DMS153 treated with DMSO at 0.1 percent for 48 hours (cell line): ENCODE measurements around the gene PBX1.
A peak's percentile ranks its signal among the peaks of the same experiment; 100 is the strongest.

ENCODE experiments used
- DNase-seq: peaks from one replicate; lab custom pipeline; 2025; ENCODE audit not compliant: unreplicated experiment; lab: John Stamatoyannopoulos, UW

Gene PBX1

GRCh38 chr1:164771619-164772361 is 212.8 kb downstream of the PBX1 start:
- peak; percentile 88 for DNase-seq

- DNase-seq, result peak; percentile 71
Observed at GRCh38 chr1:164772635-164773034, 213.7 kb downstream of the PBX1 start.

- DNase-seq, result no peak
Observed at GRCh38 chr1:164773102-164773501, 214.1 kb downstream of the PBX1 start.

- no peak for DNase-seq
Observed at GRCh38 chr1:164774413-164774812, 215.4 kb downstream of the PBX1 start.

GRCh38 chr1:164774819-164775654 is 216.1 kb downstream of the PBX1 start:
- peak; percentile 57 for DNase-seq

GRCh38 chr1:164777518-164777917 is 218.5 kb downstream of the PBX1 start:
- DNase-seq, result no peak

GRCh38 chr1:164779376-164779775 is 220.4 kb downstream of the PBX1 start:
- no peak for DNase-seq

GRCh38 chr1:164780111-164780812 is 221.3 kb downstream of the PBX1 start:
- no peak for DNase-seq

- DNase-seq, result no peak
Observed at GRCh38 chr1:164780863-164781262, 221.9 kb downstream of the PBX1 start.

- no peak for DNase-seq
Observed at GRCh38 chr1:164781972-164782371, 223.0 kb downstream of the PBX1 start.

GRCh38 chr1:164783778-164784555 is 225.0 kb downstream of the PBX1 start:
- DNase-seq, result no peak

GRCh38 chr1:164784960-164785359 is 226.0 kb downstream of the PBX1 start:
- no peak for DNase-seq

GRCh38 chr1:164785841-164786534 is 227.0 kb downstream of the PBX1 start:
- no peak for DNase-seq

- peak; percentile 93 for DNase-seq
Observed at GRCh38 chr1:164786980-164787833, 228.2 kb downstream of the PBX1 start.

- DNase-seq, result peak; percentile 94
Observed at GRCh38 chr1:164787834-164788231, 228.8 kb downstream of the PBX1 start.

GRCh38 chr1:164790081-164790480 is 231.1 kb downstream of the PBX1 start:
- no peak for DNase-seq

- DNase-seq, result no peak
Observed at GRCh38 chr1:164792410-164793004, 233.5 kb downstream of the PBX1 start.

- DNase-seq, result no peak
Observed at GRCh38 chr1:164794356-164794755, 235.4 kb downstream of the PBX1 start.

GRCh38 chr1:164796916-164797315 is 237.9 kb downstream of the PBX1 start:
- no peak for DNase-seq
